ENCODE data around the gene SLC15A3. TPM values are rescaled to one million over a fixed set of nuclear protein-coding genes. Genes with fewer than 3 reads are reported as not detected.

SLC15A3 gene
- total RNA-seq, 1 donor, result 13.0 TPM

GRCh38 chr11:60985501-60985900, 33.5 kb upstream of the SLC15A3 start:
- no peak for DNase-seq (ENCODE audit: low read depth)
- no peak for TF ChIP-seq CTCF (IDR thresholded peaks at IDR 0.05; ENCODE audit: insufficient read depth, low read depth, low read length)
- no peak overlapping the region for H3K4me3 ChIP-seq (ENCODE audit: low read depth, low read length)

- no peak for DNase-seq (ENCODE audit: low read depth)
- no peak overlapping the region for H3K4me3 ChIP-seq (ENCODE audit: low read depth, low read length)
- no peak for TF ChIP-seq CTCF (IDR thresholded peaks at IDR 0.05; ENCODE audit: insufficient read depth, low read depth, low read length)
Measured at GRCh38 chr11:60984636-60985035, 32.7 kb upstream of the SLC15A3 start.

GRCh38 chr11:60984149-60984548, 32.2 kb upstream of the SLC15A3 start:
- H3K4me3 ChIP-seq (ENCODE audit: low read depth, low read length), result no peak overlapping the region
- DNase-seq (ENCODE audit: low read depth), result no peak
- TF ChIP-seq CTCF (IDR thresholded peaks at IDR 0.05; ENCODE audit: insufficient read depth, low read depth, low read length), result no peak

GRCh38 chr11:60982184-60982583, 30.2 kb upstream of the SLC15A3 start:
- no peak overlapping the region for H3K4me3 ChIP-seq (ENCODE audit: low read depth, low read length)
- TF ChIP-seq CTCF (IDR thresholded peaks at IDR 0.05; ENCODE audit: insufficient read depth, low read depth, low read length), result no peak
- no peak for DNase-seq (ENCODE audit: low read depth)

- TF ChIP-seq CTCF (IDR thresholded peaks at IDR 0.05; ENCODE audit: insufficient read depth, low read depth, low read length), result no peak
- H3K4me3 ChIP-seq (ENCODE audit: low read depth, low read length), result no peak overlapping the region
- DNase-seq (ENCODE audit: low read depth), result no peak
Measured at GRCh38 chr11:60981515-60981914, 29.5 kb upstream of the SLC15A3 start.

GRCh38 chr11:60978546-60979380, 26.8 kb upstream of the SLC15A3 start:
- no peak for DNase-seq (ENCODE audit: low read depth)
- no peak for TF ChIP-seq CTCF (IDR thresholded peaks at IDR 0.05; ENCODE audit: insufficient read depth, low read depth, low read length)
- no peak overlapping the region for H3K4me3 ChIP-seq (ENCODE audit: low read depth, low read length)

- no peak overlapping the region for H3K4me3 ChIP-seq (ENCODE audit: low read depth, low read length)
- TF ChIP-seq CTCF (IDR thresholded peaks at IDR 0.05; ENCODE audit: insufficient read depth, low read depth, low read length), result no peak
- DNase-seq (ENCODE audit: low read depth), result no peak
Measured at GRCh38 chr11:60977836-60978235, 25.9 kb upstream of the SLC15A3 start.

Measured in fibroblast of villous mesenchyme (primary cell).